ENCODE measurements around the gene KLK8. TPM values are rescaled to one million over a fixed set of nuclear protein-coding genes. Genes with fewer than 3 reads are reported as not detected.

KLK8 gene
- total RNA-seq, 1 donor from 2014 or later = not detected

DNA sequence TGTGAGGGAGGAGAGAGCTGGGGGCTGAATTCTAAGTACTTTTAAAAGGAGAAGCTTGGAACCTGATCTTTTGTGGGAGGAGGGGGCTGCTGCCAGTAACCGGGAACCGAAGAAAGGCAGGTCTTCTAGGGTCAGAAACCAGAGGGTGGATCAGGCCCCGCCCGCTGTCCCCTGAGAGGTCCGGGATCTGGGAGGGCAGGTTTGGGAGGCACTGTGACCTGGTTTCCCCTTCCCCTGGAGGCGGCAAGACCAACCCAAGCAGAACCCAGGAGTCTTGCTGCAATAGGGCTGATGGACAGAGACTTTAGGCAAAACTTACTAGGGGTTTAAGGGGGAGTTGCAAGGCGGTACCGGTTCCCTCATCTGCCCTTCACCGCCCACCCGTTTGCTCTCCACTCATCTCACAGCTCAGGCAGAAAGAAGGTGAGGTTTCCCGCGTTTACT, 707 bp upstream of the KLK8 start:
- H3K4me3 Mint-ChIP-seq (ENCODE audit: unreplicated experiment) = no peak overlapping the region
- DNase-seq (ENCODE audit: low spot score) = no peak
- no peaks in the 10 kb centered on the region for H3K36me3 Mint-ChIP-seq (ENCODE audit: low read depth, unreplicated experiment)
- H3K4me1 Mint-ChIP-seq (ENCODE audit: unreplicated experiment) = no peaks in the 10 kb centered on the region
- TF ChIP-seq, protein P1, sequence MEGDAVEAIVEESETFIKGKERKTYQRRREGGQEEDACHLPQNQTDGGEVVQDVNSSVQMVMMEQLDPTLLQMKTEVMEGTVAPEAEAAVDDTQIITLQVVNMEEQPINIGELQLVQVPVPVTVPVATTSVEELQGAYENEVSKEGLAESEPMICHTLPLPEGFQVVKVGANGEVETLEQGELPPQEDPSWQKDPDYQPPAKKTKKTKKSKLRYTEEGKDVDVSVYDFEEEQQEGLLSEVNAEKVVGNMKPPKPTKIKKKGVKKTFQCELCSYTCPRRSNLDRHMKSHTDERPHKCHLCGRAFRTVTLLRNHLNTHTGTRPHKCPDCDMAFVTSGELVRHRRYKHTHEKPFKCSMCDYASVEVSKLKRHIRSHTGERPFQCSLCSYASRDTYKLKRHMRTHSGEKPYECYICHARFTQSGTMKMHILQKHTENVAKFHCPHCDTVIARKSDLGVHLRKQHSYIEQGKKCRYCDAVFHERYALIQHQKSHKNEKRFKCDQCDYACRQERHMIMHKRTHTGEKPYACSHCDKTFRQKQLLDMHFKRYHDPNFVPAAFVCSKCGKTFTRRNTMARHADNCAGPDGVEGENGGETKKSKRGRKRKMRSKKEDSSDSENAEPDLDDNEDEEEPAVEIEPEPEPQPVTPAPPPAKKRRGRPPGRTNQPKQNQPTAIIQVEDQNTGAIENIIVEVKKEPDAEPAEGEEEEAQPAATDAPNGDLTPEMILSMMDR (IDR thresholded peaks at IDR 0.05; ENCODE audit: unreplicated experiment) = no peak
- no peaks in the 10 kb centered on the region for H3K9me3 Mint-ChIP-seq (ENCODE audit: unreplicated experiment)
- peaks cover 12% of the 10 kb centered on the region for H3K27me3 Mint-ChIP-seq (ENCODE audit: unreplicated experiment)
- H3K27ac Mint-ChIP-seq (ENCODE audit: unreplicated experiment) = no peak overlapping the region

DNA sequence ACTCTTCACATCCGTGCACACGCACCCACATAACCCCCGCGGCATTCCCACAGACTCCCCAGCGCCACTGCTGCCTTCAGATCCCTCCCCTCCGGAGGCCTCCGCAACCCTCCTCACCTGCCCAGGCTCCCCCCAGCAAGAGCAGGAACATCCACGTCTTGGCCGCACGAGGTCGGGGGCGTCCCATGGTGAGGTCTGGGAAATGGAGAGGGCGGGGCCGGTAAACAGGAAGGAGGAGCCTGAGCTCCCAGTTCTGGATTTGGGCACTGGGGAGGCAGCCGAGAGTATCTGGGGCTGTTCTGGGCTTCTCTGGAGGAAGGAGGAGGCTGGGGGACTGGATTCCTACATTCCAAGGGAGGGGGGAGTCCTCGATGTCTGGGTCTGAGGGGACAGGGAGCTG, 423 bp downstream of the KLK8 start:
- Mint-ChIP-seq H3K4me1 (ENCODE audit: unreplicated experiment) (no peaks in the 10 kb centered on the region), H3K36me3 (ENCODE audit: low read depth, unreplicated experiment) (no peaks in the 10 kb centered on the region), H3K27ac (ENCODE audit: unreplicated experiment) (no peak overlapping the region), H3K27me3 (ENCODE audit: unreplicated experiment) (peaks cover 12% of the 10 kb centered on the region), H3K4me3 (ENCODE audit: unreplicated experiment) (no peak overlapping the region), H3K9me3 (ENCODE audit: unreplicated experiment) (no peaks in the 10 kb centered on the region)
- DNase-seq (ENCODE audit: low spot score) = no peak
- TF ChIP-seq, protein P1 (IDR thresholded peaks at IDR 0.05; ENCODE audit: unreplicated experiment) = no peak

DNA sequence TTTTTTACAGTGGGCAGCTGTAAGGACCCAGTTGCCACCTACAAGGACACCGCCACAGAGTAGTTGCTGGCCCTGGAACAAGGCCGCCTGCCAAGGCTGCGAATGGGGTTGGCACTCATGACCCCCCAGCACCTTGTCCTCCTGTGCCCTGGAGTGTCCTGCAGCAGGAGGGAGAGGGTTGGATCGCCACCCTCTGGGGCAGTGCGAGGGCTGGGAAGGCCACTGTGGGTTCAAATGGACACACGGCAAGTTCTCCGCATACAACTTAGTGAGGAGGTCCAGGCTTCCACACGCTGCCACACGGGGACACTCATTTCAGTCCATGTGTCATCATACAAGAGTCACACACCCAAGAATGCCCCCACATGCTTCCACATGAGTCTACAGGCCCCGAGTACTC, 978 bp downstream of the KLK8 start:
- Mint-ChIP-seq H3K36me3 (ENCODE audit: low read depth, unreplicated experiment) (no peaks in the 10 kb centered on the region), H3K27me3 (ENCODE audit: unreplicated experiment) (peaks cover 12% of the 10 kb centered on the region), H3K27ac (ENCODE audit: unreplicated experiment) (no peak overlapping the region), H3K4me1 (ENCODE audit: unreplicated experiment) (no peaks in the 10 kb centered on the region), H3K4me3 (ENCODE audit: unreplicated experiment) (no peak overlapping the region), H3K9me3 (ENCODE audit: unreplicated experiment) (no peaks in the 10 kb centered on the region)
- no peak for DNase-seq (ENCODE audit: low spot score)
- TF ChIP-seq, protein P1 (IDR thresholded peaks at IDR 0.05; ENCODE audit: unreplicated experiment) = no peak

DNA sequence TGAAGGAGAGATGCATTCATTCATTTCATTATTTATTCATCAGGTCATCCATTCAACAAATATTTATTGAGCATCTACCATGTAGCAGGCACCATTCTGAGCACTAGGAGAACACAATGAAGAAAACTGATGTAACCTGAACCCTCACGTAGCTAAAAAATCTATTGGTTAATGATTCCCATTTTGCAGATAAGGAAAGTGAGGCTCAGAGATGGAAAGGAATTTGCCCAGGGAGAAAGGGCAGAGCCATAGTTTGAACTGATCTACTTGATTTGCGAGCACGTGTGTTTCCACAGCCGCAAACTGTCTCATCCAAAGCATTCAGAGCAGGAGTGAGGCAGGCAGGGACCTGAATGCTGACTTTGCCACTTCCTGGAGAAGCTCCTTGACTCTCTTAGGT, 2.7 kb downstream of the KLK8 start:
- Mint-ChIP-seq H3K4me3 (ENCODE audit: unreplicated experiment) (no peak overlapping the region), H3K27me3 (ENCODE audit: unreplicated experiment) (peaks cover 11% of the 10 kb centered on the region), H3K4me1 (ENCODE audit: unreplicated experiment) (no peaks in the 10 kb centered on the region), H3K9me3 (ENCODE audit: unreplicated experiment) (no peaks in the 10 kb centered on the region), H3K27ac (ENCODE audit: unreplicated experiment) (no peak overlapping the region), H3K36me3 (ENCODE audit: low read depth, unreplicated experiment) (no peaks in the 10 kb centered on the region)
- DNase-seq (ENCODE audit: low spot score) = no peak
- TF ChIP-seq, protein P1 (IDR thresholded peaks at IDR 0.05; ENCODE audit: unreplicated experiment) = no peak

DNA sequence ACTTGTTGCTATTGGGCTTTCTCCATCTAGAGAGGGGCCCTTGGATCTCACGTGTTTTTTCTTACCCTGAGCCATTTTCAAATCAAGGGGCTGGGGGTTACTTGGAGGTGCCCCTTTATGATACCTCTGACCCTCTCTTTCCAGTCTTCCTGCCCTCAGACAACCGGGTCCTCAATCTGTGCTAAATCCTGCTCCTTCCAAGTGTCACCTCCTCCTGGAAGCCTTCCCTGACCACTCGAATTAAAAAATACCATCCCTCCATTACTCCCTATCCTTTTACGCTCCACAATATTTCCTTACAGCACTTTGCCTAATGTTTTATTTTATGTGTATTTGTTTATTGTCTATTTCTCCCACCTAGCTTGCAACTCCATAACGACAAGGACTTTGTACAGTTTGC, 3.3 kb downstream of the KLK8 start:
- peaks cover 11% of the 10 kb centered on the region for H3K27me3 Mint-ChIP-seq (ENCODE audit: unreplicated experiment)
- H3K4me1 Mint-ChIP-seq (ENCODE audit: unreplicated experiment) = no peaks in the 10 kb centered on the region
- H3K27ac Mint-ChIP-seq (ENCODE audit: unreplicated experiment) = no peak overlapping the region
- TF ChIP-seq, protein P1 (IDR thresholded peaks at IDR 0.05; ENCODE audit: unreplicated experiment) = no peak
- DNase-seq (ENCODE audit: low spot score) = no peak
- no peak overlapping the region for H3K4me3 Mint-ChIP-seq (ENCODE audit: unreplicated experiment)
- no peaks in the 10 kb centered on the region for H3K9me3 Mint-ChIP-seq (ENCODE audit: unreplicated experiment)
- no peaks in the 10 kb centered on the region for H3K36me3 Mint-ChIP-seq (ENCODE audit: low read depth, unreplicated experiment)
